A549 (cell line): ENCODE results near the gene IFITM1. TPM values are rescaled to one million over a fixed set of nuclear protein-coding genes. Genes with fewer than 3 reads are reported as not detected.

Experiments
- ATAC-seq, 2 experiments: fragments of 200-7000 bp in 1 of 2; fragments of >200 bp in 1 of 2; cut with Nextera tagmentation in 1 of 2; cut with Tn5 transposase in 1 of 2; 3 replicates each; pipeline versions ENCODE4 v1.8.0 to v1.9.1; 2018 to 2020; ENCODE audit warnings: mild to moderate bottlenecking in 1 of 2, moderate library complexity in 1 of 2
- CTCF ChIA-PET: fragments of 300-600 bp; sonication (Branson Sonifier 250); formaldehyde crosslinking; extraction: SDS; loops from one replicate; lab custom pipeline; 2021; ENCODE audit warnings: antibody characterized with exemption, inconsistent platforms; lab: Yijun Ruan, JAX
- POLR2A ChIA-PET: fragments of 350-600 bp; formaldehyde crosslinking; extraction: SDS; loops from one replicate; lab custom pipeline; 2021; ENCODE audit warnings: antibody characterized with exemption, inconsistent platforms; lab: Yijun Ruan, JAX
- DNase-seq, 2 experiments: peaks; one replicate each; pipeline versions ENCODE4 v3.0.0 to v3.0.0-alpha.2; 2011 to 2016; ENCODE audit warnings: low read depth in 1 of 2, low spot score in 1 of 2
- FAIRE-seq: peaks from 2 replicates; lab custom pipeline; 2011; peaks lifted over from hg19 to GRCh38; lab: Jason Lieb, UNC
- H3K27ac ChIP-seq, 2 experiments: fragments of >200 bp; sonication (Bioruptor Twin); formaldehyde crosslinking; 3 replicates each; pipeline ENCODE4 v1.5.1; 2016 to 2017
- H3K4me1 ChIP-seq: fragments of >200 bp; sonication (Bioruptor Twin); formaldehyde crosslinking; 3 replicates; pipeline ENCODE4 v1.6.1; 2016
- H3K4me2 ChIP-seq: fragments of >200 bp; sonication (Bioruptor Twin); formaldehyde crosslinking; 3 replicates; pipeline ENCODE4 v1.6.1; 2016
- H3K4me3 ChIP-seq: fragments of >200 bp; sonication (Bioruptor Twin); formaldehyde crosslinking; 3 replicates; pipeline ENCODE4 v1.5.1; 2016
- H3K9me3 ChIP-seq: fragments of >200 bp; sonication (Bioruptor Twin); formaldehyde crosslinking; 3 replicates; pipeline ENCODE4 v1.6.1; 2016
- ATOH8 ChIP-seq: fragments of 250-450 bp; sonication (Bioruptor Pico); IDR thresholded peaks from 2 replicates; pipeline ENCODE4 v1.5.0; 2020; ENCODE audit warnings: low read depth, mild to moderate bottlenecking, moderate library complexity
- BHLHE40 ChIP-seq: IDR thresholded peaks from 2 replicates; pipeline ENCODE4 v1.6.1; 2012; ENCODE audit warnings: low read depth, low read length, inconsistent platforms
- CBX2 ChIP-seq: fragments of 200-600 bp; sonication (generic); IDR thresholded peaks from 2 replicates; pipeline ENCODE4 v1.6.1; 2016; ENCODE audit warnings: low read depth, mild to moderate bottlenecking, borderline replicate concordance
- CHD2 ChIP-seq: fragments of 150-350 bp; IDR thresholded peaks from 2 replicates; pipeline ENCODE4 v1.6.1; 2014; ENCODE audit warnings: low read length; ENCODE audit not compliant: partially characterized antibody
- EHMT2 ChIP-seq: fragments of 200-600 bp; sonication (generic); IDR thresholded peaks from 2 replicates; pipeline ENCODE4 v1.6.1; 2016; ENCODE audit warnings: antibody characterized with exemption, low read depth, mild to moderate bottlenecking, moderate library complexity
- ESRRA ChIP-seq: fragments of 150-350 bp; IDR thresholded peaks from 2 replicates; pipeline ENCODE4 v1.6.1; 2014; ENCODE audit warnings: mild to moderate bottlenecking, low read length, borderline replicate concordance
- FOSB ChIP-seq: fragments of 250-450 bp; sonication (Bioruptor Pico); IDR thresholded peaks from 2 replicates; pipeline ENCODE4 v1.5.0; 2020; ENCODE audit warnings: mild to moderate bottlenecking, moderate library complexity
- HES2 ChIP-seq: fragments of >200 bp; sonication (Bioruptor Twin); formaldehyde crosslinking; IDR thresholded peaks from 2 replicates; pipeline ENCODE4 v1.6.1; 2016
- HMGXB4 ChIP-seq: fragments of 250-450 bp; sonication (Bioruptor Pico); IDR thresholded peaks from 2 replicates; pipeline ENCODE4 v1.5.0; 2021; ENCODE audit warnings: mild to moderate bottlenecking, moderate library complexity, borderline replicate concordance
- KDM1A ChIP-seq: fragments of 200-600 bp; sonication (generic); IDR thresholded peaks from 2 replicates; pipeline ENCODE4 v1.6.1; 2016; ENCODE audit warnings: low read depth, mild to moderate bottlenecking
- KDM5A ChIP-seq: fragments of 200-600 bp; sonication (generic); IDR thresholded peaks from 2 replicates; pipeline ENCODE4 v1.6.1; 2016; ENCODE audit warnings: antibody characterized with exemption, mild to moderate bottlenecking
- NR3C1 ChIP-seq: fragments of >200 bp; sonication (Bioruptor Twin); formaldehyde crosslinking; IDR thresholded peaks from 3 replicates; pipeline ENCODE4 v1.6.1; 2017
- PBX3 ChIP-seq: IDR thresholded peaks from 2 replicates; pipeline ENCODE4 v1.6.1; 2012
- POLR2AphosphoS2 ChIP-seq: conservative IDR thresholded peaks from 2 replicates; pipeline ENCODE4 v1.6.1; 2012; ENCODE audit warnings: low read length, improper control_type of control experiment, inconsistent platforms
- RAD21 ChIP-seq, 2 experiments: fragments of >200 bp in 1 of 2; sonication (Bioruptor Twin) in 1 of 2; formaldehyde crosslinking in 1 of 2; IDR thresholded peaks in 1 of 2; conservative IDR thresholded peaks in 1 of 2; 2 replicates in 1 of 2; 3 replicates in 1 of 2; pipeline ENCODE4 v1.6.1; 2012 to 2018; ENCODE audit warnings: inconsistent platforms in 1 of 2
- RFX5 ChIP-seq: fragments of 450-650 bp; IDR thresholded peaks from 2 replicates; pipeline ENCODE4 v1.7.1; 2014; ENCODE audit warnings: antibody characterized with exemption, mild to moderate bottlenecking, moderate library complexity
- SMC3 ChIP-seq: fragments of >200 bp; sonication (Bioruptor Twin); formaldehyde crosslinking; IDR thresholded peaks from 3 replicates; pipeline ENCODE4 v1.6.1; 2018; ENCODE audit warnings: inconsistent platforms
- TP53 ChIP-seq: fragments of 250-450 bp; sonication (Bioruptor Pico); IDR thresholded peaks from 2 replicates; pipeline ENCODE4 v1.5.0; 2021; ENCODE audit warnings: mild to moderate bottlenecking, moderate library complexity
- USF2 ChIP-seq: fragments of 450-650 bp; IDR thresholded peaks from 2 replicates; pipeline ENCODE4 v1.6.1; 2014; ENCODE audit warnings: antibody characterized with exemption
- ZFP36 ChIP-seq: fragments of 450-650 bp; IDR thresholded peaks from 2 replicates; pipeline ENCODE4 v1.6.1; 2014; ENCODE audit warnings: borderline replicate concordance; ENCODE audit not compliant: partially characterized antibody
- ZNF302 ChIP-seq: fragments of 250-450 bp; sonication (Bioruptor Pico); IDR thresholded peaks from 2 replicates; pipeline ENCODE4 v1.9.0; 2021; ENCODE audit warnings: inconsistent platforms, mild to moderate bottlenecking, moderate library complexity
- WGBS: methylation state at CpG from one replicate; pipeline ENCODE4 v1.1.6; 2017; ENCODE audit errors: missing lambda C conversion rate; 5-methylcytosine and 5-hydroxymethylcytosine counted together
- polyA plus RNA-seq, 4 experiments: library from polyadenylated mRNA; depleted of rRNA in 3 of 4; stranded (reverse); fragments of >200 nt; fragmentation: RNase III in 1 of 4; extraction: RNeasy Plus Mini Kit Qiagen cat#74134 plus additional on column Dnase treatment in 1 of 4; gene quantifications; 2 replicates in 3 of 4; 3 replicates in 1 of 4; pipeline ENCODE4 v1.2.3, GENCODE V29; 2011 to 2017

Gene IFITM1
- polyA plus RNA-seq, 2 of the 4 experiments (the other 2 are of a cell fraction), result 0.14 to 1.7 TPM

- ChIA-PET POLR2A (interaction anchor here (0.9 to 2.0 kb wide), 12 partner anchors 11 to 150 kb away, joined by 3 to 21 read pairs (median 6); partner anchors contain the start of genes BET1L, IFITM2 and RIC8A), CTCF (interaction anchor here (1.0 to 2.2 kb wide), 7 partner anchors 16 to 110 kb away, joined by 3 to 21 read pairs (median 6); no protein-coding TSS in a partner anchor)
- H3K4me3 ChIP-seq, result no peak overlapping the region; the same call in 2 of the 3 replicates
- 67% methylated on average over 6 of the region's 6 CpGs for WGBS
- H3K27ac ChIP-seq, result no peak overlapping the region
- peaks cover 15% of the 10 kb centered on the region; the same call in 2 of the 3 replicates for H3K9me3 ChIP-seq
- ATAC-seq (no peak), DNase-seq (no peak), FAIRE-seq (no peak)
- TF ChIP-seq RAD21 (conservative IDR thresholded peaks at IDR 0.05 in 1 of 2, IDR thresholded peaks at IDR 0.05 in 1 of 2), result no peak
- TF ChIP-seq FOSB (CRISPR knock-in tag), result no peak
- no peak for TF ChIP-seq POLR2AphosphoS2
- TF ChIP-seq USF2, result no peak
- TF ChIP-seq ATOH8, result no peak
- peaks cover 21% of the 10 kb centered on the region for H3K4me1 ChIP-seq
- no peak overlapping the region for H3K4me2 ChIP-seq
Measured at GRCh38 chr11:356610-357009, 42.8 kb downstream of the IFITM1 start.

GRCh38 chr11:357582-357981 is 43.7 kb downstream of the IFITM1 start:
- ATAC-seq, result no peak
- Histone ChIP-seq H3K9me3 (peaks cover 16% of the 10 kb centered on the region; the same call in 2 of the 3 replicates), H3K27ac (no peak overlapping the region), H3K4me3 (no peak overlapping the region), H3K4me1 (peaks cover 21% of the 10 kb centered on the region), H3K4me2 (no peak overlapping the region)
- ChIA-PET POLR2A (no interaction called here), CTCF (no interaction called here)
- DNase-seq, result no peak
- TF ChIP-seq ATOH8 (no peak), KDM5A (no peak), EHMT2 (no peak), ESRRA (no peak), ZNF302 (CRISPR knock-in tag) (no peak), RFX5 (no peak), NR3C1 (no peak), SMC3 (no peak), TP53 (CRISPR knock-in tag) (no peak), HES2 (no peak), CBX2 (no peak), CHD2 (no peak), KDM1A (no peak), ZFP36 (no peak), BHLHE40 (no peak), HMGXB4 (CRISPR knock-in tag) (no peak), PBX3 (no peak)
- WGBS, result 72% methylated on average over 4 of the region's 4 CpGs
- FAIRE-seq, result no peak
